ENCODE measurements around the gene ACAA1. TPM values are rescaled to one million over a fixed set of nuclear protein-coding genes. Genes with fewer than 3 reads are reported as not detected.

ACAA1 gene
- total and polyA plus RNA-seq, 2 donors (not counting 1 experiment from before 2014, with no cell fraction given) = 98.4 to 143 TPM

GRCh38 chr3:38114052-38114874, 22.7 kb downstream of the ACAA1 start:
- H3K4me1 Mint-ChIP-seq = peaks cover 22% of the 10 kb centered on the region
- Histone ChIP-seq H3K9me3 (ENCODE audit: control extremely low read depth in 1 of 3, control insufficient read depth in 2 of 3, insufficient read depth in 1 of 3, low read length in 2 of 3) (no peaks in the 10 kb centered on the region), H3K27ac (ENCODE audit: low read length in 2 of 2) (no peak overlapping the region), H3K27me3 (replicated peaks in 1 of 4; ENCODE audit: control extremely low read depth in 1 of 4, control insufficient read depth in 3 of 4, insufficient read depth in 4 of 4, low read length in 3 of 4) (peaks cover 0 to 2% (median 0%) of the 10 kb centered on the region in 4 experiments), H3K36me3 (replicated peaks in 1 of 2; ENCODE audit: control extremely low read depth in 1 of 2, control insufficient read depth in 1 of 2, extremely low read depth in 1 of 2, insufficient read depth in 2 of 2, low read length in 1 of 2) (peaks cover 0 to 2% of the 10 kb centered on the region in 2 experiments), H3K9ac (ENCODE audit: low read length) (no peak overlapping the region), H3K4me2 (replicated peaks; ENCODE audit: low read depth, low read length, poor library complexity, severe bottlenecking) (peak overlapping the region; percentile 50), H3K4me1 (ENCODE audit: control insufficient read depth in 2 of 2, insufficient read depth in 2 of 2, low read length in 2 of 2) (peaks cover 19 to 23% of the 10 kb centered on the region in 2 donors), H3K4me3 (ENCODE audit: control extremely low read depth in 1 of 5, extremely low read depth in 1 of 5, insufficient read depth in 1 of 5, low read depth in 2 of 5, low read length in 4 of 5) (no peak overlapping the region), H3K79me2 (ENCODE audit: control insufficient read depth, insufficient read depth, low read length) (no peaks in the 10 kb centered on the region), H2AFZ (ENCODE audit: insufficient read depth, low read depth, low read length, poor library complexity, severe bottlenecking) (no peak overlapping the region), H4K20me1 (ENCODE audit: control insufficient read depth, insufficient read depth, low read length, poor library complexity, severe bottlenecking) (no peaks in the 10 kb centered on the region)
- WGBS (ENCODE audit: insufficient coverage) = 69% methylated on average over 9 of the region's 13 CpGs
- no peaks in the 10 kb centered on the region for H3K9me3 Mint-ChIP-seq (ENCODE audit: insufficient read depth)
- H3K4me3 Mint-ChIP-seq = no peak overlapping the region
- ATAC-seq (ENCODE audit: low read depth) (no peak), DNase-seq (no peak)
- ChIA-PET POLR2A (no interaction called here), CTCF (no interaction called here)
- TF ChIP-seq EZH2 (IDR thresholded peaks at IDR 0.05; ENCODE audit: borderline replicate concordance, insufficient read depth, low read depth, low read length, poor library complexity, severe bottlenecking) (no peak), CTCF (IDR thresholded peaks at IDR 0.05) (no peak)
- intact Hi-C loops (cut with micrococcal nuclease) = no loop called here
- no peak overlapping the region for H3K27ac Mint-ChIP-seq
- H3K27me3 Mint-ChIP-seq = peaks cover 7% of the 10 kb centered on the region

GRCh38 chr3:38112378-38112761, 24.6 kb downstream of the ACAA1 start:
- intact Hi-C loops (cut with micrococcal nuclease) = no loop called here
- H3K79me2 ChIP-seq (ENCODE audit: control insufficient read depth, insufficient read depth, low read length) = no peaks in the 10 kb centered on the region
- no peak for ATAC-seq (ENCODE audit: low read depth)
- H3K27ac ChIP-seq (ENCODE audit: low read length in 2 of 2) = no peak overlapping the region
- peaks cover 19 to 23% of the 10 kb centered on the region in 2 donors for H3K4me1 ChIP-seq (ENCODE audit: control insufficient read depth in 2 of 2, insufficient read depth in 2 of 2, low read length in 2 of 2)
- Mint-ChIP-seq H3K9me3 (ENCODE audit: insufficient read depth) (no peaks in the 10 kb centered on the region), H3K27me3 (peaks cover 7% of the 10 kb centered on the region), H3K4me1 (peaks cover 19% of the 10 kb centered on the region), H3K27ac (no peak overlapping the region), H3K4me3 (no peak overlapping the region)
- WGBS (ENCODE audit: insufficient coverage) = 92% methylated on average over 6 of the region's 7 CpGs
- H3K36me3 ChIP-seq (replicated peaks in 1 of 2; ENCODE audit: control extremely low read depth in 1 of 2, control insufficient read depth in 1 of 2, extremely low read depth in 1 of 2, insufficient read depth in 2 of 2, low read length in 1 of 2) = peaks cover 0 to 2% of the 10 kb centered on the region in 2 experiments
- no peak overlapping the region for H3K4me3 ChIP-seq (ENCODE audit: control extremely low read depth in 1 of 5, extremely low read depth in 1 of 5, insufficient read depth in 1 of 5, low read depth in 2 of 5, low read length in 4 of 5)
- DNase-seq = no peak
- H3K4me2 ChIP-seq (replicated peaks; ENCODE audit: low read depth, low read length, poor library complexity, severe bottlenecking) = no peak overlapping the region
- POLR2A ChIA-PET = no interaction called here
- CTCF ChIA-PET = no interaction called here
- H3K27me3 ChIP-seq (replicated peaks in 1 of 4; ENCODE audit: control extremely low read depth in 1 of 4, control insufficient read depth in 3 of 4, insufficient read depth in 4 of 4, low read length in 3 of 4) = peaks cover 0 to 6% (median 0%) of the 10 kb centered on the region in 4 experiments
- H4K20me1 ChIP-seq (ENCODE audit: control insufficient read depth, insufficient read depth, low read length, poor library complexity, severe bottlenecking) = no peaks in the 10 kb centered on the region
- no peaks in the 10 kb centered on the region for H3K9me3 ChIP-seq (ENCODE audit: control extremely low read depth in 1 of 3, control insufficient read depth in 2 of 3, insufficient read depth in 1 of 3, low read length in 2 of 3)
- no peak overlapping the region for H2AFZ ChIP-seq (ENCODE audit: insufficient read depth, low read depth, low read length, poor library complexity, severe bottlenecking)
- H3K9ac ChIP-seq (ENCODE audit: low read length) = no peak overlapping the region
- TF ChIP-seq CTCF (IDR thresholded peaks at IDR 0.05) = no peak
- TF ChIP-seq EZH2 (IDR thresholded peaks at IDR 0.05; ENCODE audit: borderline replicate concordance, insufficient read depth, low read depth, low read length, poor library complexity, severe bottlenecking) = no peak

Measured in B cell (primary cell).